ENCODE data around the gene MCTP2.

Gene MCTP2

GRCh38 chr15:94259121-94259751, 27.9 kb downstream of the MCTP2 start:
- peaks cover 36% of the 10 kb centered on the region for H3K4me1 Mint-ChIP-seq (ENCODE audit: low read depth)
- peaks cover 8% of the 10 kb centered on the region for H3K27me3 Mint-ChIP-seq
- no peak overlapping the region for H3K27ac Mint-ChIP-seq
- no peaks in the 10 kb centered on the region for H3K9me3 Mint-ChIP-seq
- intact Hi-C loops (cut with micrococcal nuclease): no loop called here
- H3K4me3 Mint-ChIP-seq: no peak overlapping the region
- no peaks in the 10 kb centered on the region for H3K36me3 Mint-ChIP-seq (ENCODE audit: low read depth)

GRCh38 chr15:94259863-94260262, 28.5 kb downstream of the MCTP2 start:
- H3K27me3 Mint-ChIP-seq: peaks cover 8% of the 10 kb centered on the region
- H3K27ac Mint-ChIP-seq: no peak overlapping the region
- H3K9me3 Mint-ChIP-seq: no peaks in the 10 kb centered on the region
- peaks cover 37% of the 10 kb centered on the region for H3K4me1 Mint-ChIP-seq (ENCODE audit: low read depth)
- H3K4me3 Mint-ChIP-seq: no peak overlapping the region
- intact Hi-C loops (cut with micrococcal nuclease): no loop called here
- H3K36me3 Mint-ChIP-seq (ENCODE audit: low read depth): no peaks in the 10 kb centered on the region

DNA sequence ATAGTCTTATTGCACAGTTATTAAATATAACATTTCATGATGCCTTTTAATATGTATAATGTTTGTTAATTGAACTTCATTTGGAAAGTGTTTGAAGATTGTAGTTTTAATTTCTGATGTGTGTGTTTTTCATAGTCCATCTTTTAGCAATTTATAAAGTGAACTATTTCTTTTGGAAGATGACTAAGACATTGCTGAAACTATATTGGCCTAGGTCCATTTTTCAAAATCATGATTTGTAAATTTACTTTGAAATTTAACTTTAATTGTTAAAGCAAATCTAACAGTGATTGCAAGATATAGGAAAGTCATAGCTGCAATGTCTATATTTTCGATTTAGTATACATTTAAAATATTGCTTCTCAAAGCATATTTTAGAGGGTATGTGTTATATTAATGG, 30.8 kb downstream of the MCTP2 start:
- Mint-ChIP-seq H3K4me1 (ENCODE audit: low read depth) (peaks cover 28% of the 10 kb centered on the region), H3K27me3 (peaks cover 3% of the 10 kb centered on the region), H3K4me3 (no peak overlapping the region), H3K36me3 (ENCODE audit: low read depth) (no peaks in the 10 kb centered on the region), H3K9me3 (no peaks in the 10 kb centered on the region), H3K27ac (no peak overlapping the region)
- intact Hi-C loops (cut with micrococcal nuclease): no loop called here

GRCh38 chr15:94263341-94264273, 32.2 kb downstream of the MCTP2 start:
- Mint-ChIP-seq H3K4me3 (no peak overlapping the region), H3K27ac (no peak overlapping the region), H3K27me3 (peaks cover 3% of the 10 kb centered on the region), H3K36me3 (ENCODE audit: low read depth) (no peaks in the 10 kb centered on the region), H3K9me3 (no peaks in the 10 kb centered on the region), H3K4me1 (ENCODE audit: low read depth) (peaks cover 28% of the 10 kb centered on the region)
- intact Hi-C loops (cut with micrococcal nuclease): no loop called here

GRCh38 chr15:94265009-94265408, 33.6 kb downstream of the MCTP2 start:
- H3K27ac Mint-ChIP-seq: no peak overlapping the region
- peaks cover 22% of the 10 kb centered on the region for H3K4me1 Mint-ChIP-seq (ENCODE audit: low read depth)
- peaks cover 2% of the 10 kb centered on the region for H3K27me3 Mint-ChIP-seq
- H3K36me3 Mint-ChIP-seq (ENCODE audit: low read depth): no peaks in the 10 kb centered on the region
- intact Hi-C loops (cut with micrococcal nuclease): no loop called here
- H3K4me3 Mint-ChIP-seq: no peak overlapping the region
- H3K9me3 Mint-ChIP-seq: no peaks in the 10 kb centered on the region

- peaks cover 18% of the 10 kb centered on the region for H3K4me1 Mint-ChIP-seq (ENCODE audit: low read depth)
- no peaks in the 10 kb centered on the region for H3K27me3 Mint-ChIP-seq
- H3K36me3 Mint-ChIP-seq (ENCODE audit: low read depth): no peaks in the 10 kb centered on the region
- H3K9me3 Mint-ChIP-seq: no peaks in the 10 kb centered on the region
- H3K27ac Mint-ChIP-seq: no peak overlapping the region
- intact Hi-C loops (cut with micrococcal nuclease): no loop called here
- H3K4me3 Mint-ChIP-seq: no peak overlapping the region
Observed at GRCh38 chr15:94265982-94266381, 34.6 kb downstream of the MCTP2 start.

DNA sequence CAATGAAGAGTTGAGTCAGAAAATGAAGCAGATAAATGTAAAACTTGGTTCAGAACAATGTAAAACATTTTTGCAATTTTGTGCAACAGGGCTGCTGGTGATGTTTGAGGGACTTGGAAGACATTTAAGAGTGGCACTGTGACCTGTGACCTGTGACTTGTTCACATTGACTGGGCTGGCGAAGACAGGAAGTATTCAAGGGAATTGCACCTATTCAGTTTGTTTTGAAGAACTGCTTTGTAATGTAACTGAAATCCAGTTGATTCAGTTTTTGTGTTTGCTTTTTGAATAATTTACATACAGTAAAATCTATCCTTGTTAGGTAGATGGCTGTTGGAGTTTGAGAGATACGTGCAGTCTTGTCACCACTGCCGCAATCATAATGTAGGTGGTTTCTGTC, 35.4 kb downstream of the MCTP2 start:
- Mint-ChIP-seq H3K9me3 (no peaks in the 10 kb centered on the region), H3K36me3 (ENCODE audit: low read depth) (no peaks in the 10 kb centered on the region), H3K4me1 (ENCODE audit: low read depth) (peaks cover 18% of the 10 kb centered on the region), H3K4me3 (no peak overlapping the region), H3K27ac (no peak overlapping the region), H3K27me3 (no peaks in the 10 kb centered on the region)
- intact Hi-C loops (cut with micrococcal nuclease): no loop called here

DNA sequence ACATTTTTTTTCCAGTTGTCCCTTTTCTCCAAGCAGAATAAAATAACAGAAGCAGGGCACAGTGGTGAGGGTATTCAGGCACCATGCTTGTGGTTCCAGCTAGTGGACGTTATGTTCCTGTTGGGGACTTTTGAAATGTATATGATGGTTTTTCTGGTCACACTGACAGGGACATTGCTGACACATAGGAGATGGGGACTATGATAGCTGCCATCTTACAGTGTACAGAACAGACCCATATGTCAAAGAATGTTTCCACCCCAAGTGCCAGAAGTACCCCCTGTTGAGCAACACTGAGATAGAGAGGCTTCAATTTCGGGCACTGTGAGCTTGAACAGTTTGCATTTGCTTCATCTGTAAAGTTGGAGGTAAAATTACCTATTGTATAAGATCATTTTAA, 38.6 kb downstream of the MCTP2 start:
- H3K27ac Mint-ChIP-seq: no peak overlapping the region
- H3K27me3 Mint-ChIP-seq: no peaks in the 10 kb centered on the region
- intact Hi-C loops (cut with micrococcal nuclease): no loop called here
- H3K9me3 Mint-ChIP-seq: no peaks in the 10 kb centered on the region
- H3K4me3 Mint-ChIP-seq: no peak overlapping the region
- peaks cover 7% of the 10 kb centered on the region for H3K4me1 Mint-ChIP-seq (ENCODE audit: low read depth)
- H3K36me3 Mint-ChIP-seq (ENCODE audit: low read depth): no peaks in the 10 kb centered on the region

DNA sequence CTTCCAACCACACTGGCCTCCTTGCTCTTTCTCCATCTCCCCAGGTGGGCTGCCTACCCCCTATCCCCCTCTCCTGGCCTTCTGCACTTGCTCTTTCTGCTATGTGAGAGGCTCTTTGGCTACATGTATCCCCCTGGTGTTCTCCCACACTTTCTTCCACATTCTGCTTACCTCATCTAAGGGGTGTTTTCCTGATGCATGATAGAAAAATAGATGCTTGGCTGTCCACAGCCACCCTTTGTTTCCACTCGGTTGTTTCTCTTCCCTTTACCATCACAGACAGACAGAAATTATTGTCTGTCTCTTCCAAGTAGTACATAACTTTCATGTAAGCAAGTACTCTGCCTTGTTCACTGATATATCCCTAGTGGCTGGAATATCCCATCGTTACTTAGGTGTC, 39.2 kb downstream of the MCTP2 start:
- no peaks in the 10 kb centered on the region for H3K27me3 Mint-ChIP-seq
- no peak overlapping the region for H3K4me3 Mint-ChIP-seq
- H3K27ac Mint-ChIP-seq: no peak overlapping the region
- H3K9me3 Mint-ChIP-seq: no peaks in the 10 kb centered on the region
- H3K4me1 Mint-ChIP-seq (ENCODE audit: low read depth): peaks cover 7% of the 10 kb centered on the region
- intact Hi-C loops (cut with micrococcal nuclease): no loop called here
- no peaks in the 10 kb centered on the region for H3K36me3 Mint-ChIP-seq (ENCODE audit: low read depth)

- Mint-ChIP-seq H3K27me3 (no peaks in the 10 kb centered on the region), H3K27ac (no peak overlapping the region), H3K9me3 (no peaks in the 10 kb centered on the region), H3K36me3 (ENCODE audit: low read depth) (no peaks in the 10 kb centered on the region), H3K4me1 (ENCODE audit: low read depth) (no peaks in the 10 kb centered on the region), H3K4me3 (no peak overlapping the region)
- intact Hi-C loops (cut with micrococcal nuclease): no loop called here
Observed at GRCh38 chr15:94272251-94272898, 41.0 kb downstream of the MCTP2 start.

- Mint-ChIP-seq H3K27me3 (no peaks in the 10 kb centered on the region), H3K9me3 (no peaks in the 10 kb centered on the region), H3K36me3 (ENCODE audit: low read depth) (no peaks in the 10 kb centered on the region), H3K4me3 (no peak overlapping the region), H3K27ac (no peak overlapping the region), H3K4me1 (ENCODE audit: low read depth) (no peaks in the 10 kb centered on the region)
- intact Hi-C loops (cut with micrococcal nuclease): no loop called here
Observed at GRCh38 chr15:94273826-94274225, 42.5 kb downstream of the MCTP2 start.

GRCh38 chr15:94274745-94275144, 43.4 kb downstream of the MCTP2 start:
- no peak overlapping the region for H3K27ac Mint-ChIP-seq
- intact Hi-C loops (cut with micrococcal nuclease): no loop called here
- H3K4me3 Mint-ChIP-seq: no peak overlapping the region
- H3K27me3 Mint-ChIP-seq: no peaks in the 10 kb centered on the region
- no peaks in the 10 kb centered on the region for H3K9me3 Mint-ChIP-seq
- no peaks in the 10 kb centered on the region for H3K36me3 Mint-ChIP-seq (ENCODE audit: low read depth)
- H3K4me1 Mint-ChIP-seq (ENCODE audit: low read depth): no peaks in the 10 kb centered on the region

- no peak overlapping the region for H3K27ac Mint-ChIP-seq
- H3K4me3 Mint-ChIP-seq: no peak overlapping the region
- no peaks in the 10 kb centered on the region for H3K36me3 Mint-ChIP-seq (ENCODE audit: low read depth)
- peaks cover 13% of the 10 kb centered on the region for H3K9me3 Mint-ChIP-seq
- no peaks in the 10 kb centered on the region for H3K27me3 Mint-ChIP-seq
- intact Hi-C loops (cut with micrococcal nuclease): no loop called here
- no peaks in the 10 kb centered on the region for H3K4me1 Mint-ChIP-seq (ENCODE audit: low read depth)
Observed at GRCh38 chr15:94277485-94277884, 46.1 kb downstream of the MCTP2 start.

DNA sequence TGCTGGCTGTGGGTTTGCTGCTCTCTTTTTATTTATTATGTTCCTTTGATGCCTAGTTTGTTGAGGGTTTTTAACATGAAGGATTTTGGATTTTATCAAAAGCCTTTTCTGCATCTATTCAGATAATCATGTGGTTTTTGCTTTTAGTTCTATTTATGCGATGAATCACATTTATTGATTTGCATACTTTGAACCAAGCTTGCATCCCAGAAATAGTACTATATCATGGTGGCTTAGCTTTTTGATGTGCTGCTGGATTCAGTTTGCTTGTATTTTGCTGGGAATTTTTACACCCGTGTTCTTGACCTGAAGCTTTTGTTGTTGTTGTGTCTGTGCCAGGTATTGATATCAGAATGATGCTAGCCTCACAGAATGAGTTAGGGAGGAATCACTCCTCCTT, 48.4 kb downstream of the MCTP2 start:
- Mint-ChIP-seq H3K4me3 (no peak overlapping the region), H3K9me3 (peaks cover 15% of the 10 kb centered on the region), H3K27me3 (no peaks in the 10 kb centered on the region), H3K27ac (no peak overlapping the region), H3K4me1 (ENCODE audit: low read depth) (no peaks in the 10 kb centered on the region), H3K36me3 (ENCODE audit: low read depth) (no peaks in the 10 kb centered on the region)
- intact Hi-C loops (cut with micrococcal nuclease): no loop called here
